D721Med (cell line): ENCODE measurements around the gene GRM7.

Experiments
- DNase-seq: peaks from one replicate; pipeline ENCODE4 v3.0.0; 2011; ENCODE audit warnings: low spot score; ENCODE audit not compliant: insufficient read length
- FAIRE-seq: peaks from 2 replicates; lab custom pipeline; 2011; peaks lifted over from hg19 to GRCh38; lab: Jason Lieb, UNC
- CTCF ChIP-seq: IDR thresholded peaks from 2 replicates; pipeline ENCODE4 v1.5.1; 2012; ENCODE audit warnings: mild to moderate bottlenecking, control low read depth; ENCODE audit not compliant: insufficient read depth; ENCODE audit errors: missing control alignments

Gene GRM7

GRCh38 chr3:7106635-7107034 is 245.7 kb downstream of the GRM7 start:
- TF ChIP-seq CTCF = no peak
- FAIRE-seq = no peak

DNA sequence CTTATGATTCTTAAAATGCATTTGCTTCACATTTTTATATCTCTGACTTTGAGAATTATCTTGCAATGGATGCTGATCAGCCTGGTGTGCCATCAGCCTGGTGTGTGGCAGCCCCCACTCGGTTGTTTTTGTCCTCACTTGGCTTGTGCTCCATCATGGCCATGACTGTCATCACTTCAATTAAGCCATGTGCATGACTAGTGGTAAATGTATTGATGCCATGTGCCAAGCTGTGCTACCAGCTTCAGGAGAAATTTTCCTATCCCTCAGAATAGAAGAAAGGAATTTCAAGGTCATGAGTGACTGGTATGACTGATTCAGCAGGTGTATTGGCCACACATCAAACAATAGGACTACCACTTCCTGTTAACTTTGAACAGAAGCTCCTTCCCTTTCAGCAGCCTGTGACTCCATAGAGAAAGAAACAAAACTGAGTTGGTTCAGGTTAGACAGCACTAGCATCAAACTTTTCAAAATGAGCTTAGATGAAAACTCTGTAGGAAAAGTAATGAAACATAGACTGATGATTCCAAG is 251.7 kb downstream of the GRM7 start:
- no peak for TF ChIP-seq CTCF
- no peak for FAIRE-seq
- DNase-seq = no peak

More at GRCh38 chr3:7106635-7107034, 245.7 kb downstream of the GRM7 start:
- no peak for DNase-seq

- DNase-seq = no peak
- TF ChIP-seq CTCF = peak; percentile 41
- no peak for FAIRE-seq
Measured at GRCh38 chr3:7144697-7145308, 283.9 kb downstream of the GRM7 start.

DNA sequence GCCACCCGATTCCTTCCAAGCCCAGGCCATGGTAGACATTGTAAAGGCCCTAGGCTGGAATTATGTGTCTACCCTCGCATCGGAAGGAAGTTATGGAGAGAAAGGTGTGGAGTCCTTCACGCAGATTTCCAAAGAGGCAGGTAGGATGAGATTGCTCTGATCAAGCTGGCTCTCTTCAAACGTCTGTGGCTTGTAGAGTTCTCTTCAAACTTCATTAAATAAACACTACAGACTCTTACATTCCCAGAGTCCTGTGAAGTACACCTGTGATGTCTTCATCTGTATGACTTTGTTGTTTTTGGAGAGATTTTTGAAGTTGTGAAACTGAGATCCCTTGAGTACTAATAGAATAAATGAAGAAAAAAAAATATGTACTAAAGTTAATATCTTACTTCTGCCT is 285.6 kb downstream of the GRM7 start:
- TF ChIP-seq CTCF = no peak
- DNase-seq (no peak), FAIRE-seq (no peak)

DNA sequence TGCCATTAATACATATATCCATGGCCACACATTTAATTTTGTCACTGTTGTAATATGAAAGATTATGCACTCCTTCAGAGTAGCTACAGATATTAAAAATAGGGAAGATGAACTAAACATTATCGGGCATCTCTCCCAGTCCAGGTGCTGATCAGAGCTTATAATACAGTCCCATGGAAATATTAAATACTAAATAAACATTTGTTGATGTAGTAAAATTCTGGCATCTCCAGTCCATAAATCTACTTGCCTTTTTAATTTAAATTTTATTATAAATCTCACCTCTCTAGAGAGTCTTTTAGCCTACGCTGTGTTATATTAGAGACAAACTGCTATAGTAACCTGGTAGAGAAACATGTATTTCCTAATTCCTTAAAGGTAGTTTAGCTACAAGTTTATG is 297.6 kb downstream of the GRM7 start:
- DNase-seq = no peak
- no peak for FAIRE-seq
- TF ChIP-seq CTCF = no peak

DNA sequence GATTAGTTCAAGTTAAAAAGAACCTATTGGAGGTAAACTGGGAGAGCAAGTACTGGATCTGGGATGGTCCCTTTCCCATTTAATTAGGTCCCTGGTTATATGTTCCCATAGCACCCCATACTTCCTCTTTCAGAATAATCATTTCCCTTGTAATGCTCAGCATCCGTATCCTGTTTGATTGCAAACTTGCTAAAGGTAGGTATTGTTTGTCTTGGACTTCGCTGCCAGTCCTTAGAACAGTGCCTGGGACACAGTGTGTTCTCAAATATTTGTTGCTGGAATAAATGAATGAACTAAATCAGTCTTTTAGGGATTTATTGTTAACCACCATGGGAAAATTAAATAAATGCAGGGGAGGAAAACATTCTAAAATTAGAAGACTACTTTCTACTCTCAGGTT is 299.8 kb downstream of the GRM7 start:
- no peak for TF ChIP-seq CTCF
- DNase-seq = no peak
- no peak for FAIRE-seq

DNA sequence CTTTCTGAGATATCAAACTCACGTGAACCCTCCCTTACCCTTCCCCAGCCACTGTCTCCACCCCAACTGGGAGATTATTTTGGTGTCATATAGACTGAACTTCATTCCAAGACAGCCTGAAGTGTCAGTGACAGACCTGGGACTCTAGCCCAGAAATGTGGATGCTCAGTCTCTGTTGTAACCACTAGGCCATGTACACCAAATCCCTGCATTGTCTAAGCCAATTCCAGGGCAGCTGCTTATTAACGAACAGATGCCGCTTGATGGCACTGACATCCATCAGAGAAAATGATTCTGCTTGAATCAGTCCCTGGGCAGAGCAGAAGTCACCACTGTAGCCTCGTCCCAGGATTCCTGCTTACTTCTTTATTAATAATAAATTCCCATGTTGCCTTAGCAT is 305.5 kb downstream of the GRM7 start:
- peak; percentile 85 for FAIRE-seq
- DNase-seq = no peak
- TF ChIP-seq CTCF = no peak
